Body of pancreas (tissue), 4 donors: ENCODE data around the gene GCH1.

Experiments used
- POLR2A ChIP-seq, 3 donors: fragments of 450-650 bp; IDR thresholded peaks; one replicate each; pipeline ENCODE4 v1.6.1; 2016; ENCODE audit warnings: antibody characterized with exemption in 3 of 3, mild to moderate bottlenecking in 2 of 3
- TF ChIP-seq, protein P1 (sequence below), 7 experiments: fragments of 450-650 bp in 4 of 7; fragments of 200-600 bp in 3 of 7; sonication (generic) in 3 of 7; IDR thresholded peaks; one replicate each; pipeline ENCODE4 v1.5.1; 2016 to 2019; ENCODE audit warnings: antibody characterized with exemption in 7 of 7

DNA sequence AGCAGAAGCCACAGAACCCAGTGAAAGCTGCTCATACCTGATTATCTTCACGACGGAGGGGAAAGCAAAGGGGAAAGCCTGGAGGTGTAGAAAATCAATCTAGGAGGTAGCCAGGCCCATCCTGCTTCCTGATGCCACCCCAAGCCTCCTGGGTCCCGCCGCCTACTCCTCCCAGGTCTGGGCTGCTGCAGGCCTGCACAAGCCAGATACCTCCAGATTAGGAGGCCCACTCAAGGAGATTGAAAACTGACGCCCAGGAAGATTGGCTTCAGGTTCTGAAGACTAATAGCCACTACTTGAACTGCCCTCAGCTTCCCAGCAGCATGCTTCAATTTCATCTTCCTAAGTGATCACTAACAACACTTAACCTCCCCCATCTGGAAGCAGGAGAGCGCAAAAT, 87.1 kb downstream of the GCH1 start:
- TF ChIP-seq, protein P1, sequence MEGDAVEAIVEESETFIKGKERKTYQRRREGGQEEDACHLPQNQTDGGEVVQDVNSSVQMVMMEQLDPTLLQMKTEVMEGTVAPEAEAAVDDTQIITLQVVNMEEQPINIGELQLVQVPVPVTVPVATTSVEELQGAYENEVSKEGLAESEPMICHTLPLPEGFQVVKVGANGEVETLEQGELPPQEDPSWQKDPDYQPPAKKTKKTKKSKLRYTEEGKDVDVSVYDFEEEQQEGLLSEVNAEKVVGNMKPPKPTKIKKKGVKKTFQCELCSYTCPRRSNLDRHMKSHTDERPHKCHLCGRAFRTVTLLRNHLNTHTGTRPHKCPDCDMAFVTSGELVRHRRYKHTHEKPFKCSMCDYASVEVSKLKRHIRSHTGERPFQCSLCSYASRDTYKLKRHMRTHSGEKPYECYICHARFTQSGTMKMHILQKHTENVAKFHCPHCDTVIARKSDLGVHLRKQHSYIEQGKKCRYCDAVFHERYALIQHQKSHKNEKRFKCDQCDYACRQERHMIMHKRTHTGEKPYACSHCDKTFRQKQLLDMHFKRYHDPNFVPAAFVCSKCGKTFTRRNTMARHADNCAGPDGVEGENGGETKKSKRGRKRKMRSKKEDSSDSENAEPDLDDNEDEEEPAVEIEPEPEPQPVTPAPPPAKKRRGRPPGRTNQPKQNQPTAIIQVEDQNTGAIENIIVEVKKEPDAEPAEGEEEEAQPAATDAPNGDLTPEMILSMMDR (IDR thresholded peaks at IDR 0.05): no peak
- no peak for TF ChIP-seq POLR2A (IDR thresholded peaks at IDR 0.05)
